Mesothelial cell of epicardium (in vitro differentiated cells): ENCODE measurements around the gene ANO6. TPM values are rescaled to one million over a fixed set of nuclear protein-coding genes. Genes with fewer than 3 reads are reported as not detected.
"Not testable (repeated sequence)": the region's sequence is repeated elsewhere in the genome, so short reads cannot be mapped to it uniquely, and the experiment has no call there.

Source experiments
- DNase-seq, 2 experiments: peaks; one replicate each; pipeline ENCODE4 v3.0.0; 2021; ENCODE audit warnings: low spot score in 2 of 2; ENCODE audit not compliant: unreplicated experiment in 2 of 2
- H3K27ac Mint-ChIP-seq: 2 replicates; pipeline ENCODE4 v1.8.0; 2021; ENCODE audit warnings: mixed read lengths
- H3K27me3 Mint-ChIP-seq: 2 replicates; pipeline ENCODE4 v1.8.0; 2021; ENCODE audit warnings: low read depth, mixed read lengths
- H3K36me3 Mint-ChIP-seq: 2 replicates; pipeline ENCODE4 v1.8.0; 2021; ENCODE audit warnings: mixed read lengths
- H3K4me1 Mint-ChIP-seq: 2 replicates; pipeline ENCODE4 v1.8.0; 2021; ENCODE audit warnings: mixed read lengths
- H3K4me3 Mint-ChIP-seq: 2 replicates; pipeline ENCODE4 v1.8.0; 2021; ENCODE audit warnings: mild to moderate bottlenecking, moderate library complexity, mixed read lengths
- H3K9me3 Mint-ChIP-seq: 2 replicates; pipeline ENCODE4 v1.8.0; 2021; ENCODE audit warnings: mixed read lengths
- total RNA-seq: library from RNA; stranded (reverse); gene quantifications from 3 replicates; pipeline ENCODE4 v1.2.1, GENCODE V29; 2021
- TF ChIP-seq, protein P1 (sequence below): fragments of 200-600 bp; sonication (generic); IDR thresholded peaks from one replicate; pipeline ENCODE4 v1.5.0; 2021; ENCODE audit warnings: antibody characterized with exemption; ENCODE audit not compliant: unreplicated experiment

ANO6 gene
- total RNA-seq, 1 donor from 2014 or later: 41.1 TPM

DNA sequence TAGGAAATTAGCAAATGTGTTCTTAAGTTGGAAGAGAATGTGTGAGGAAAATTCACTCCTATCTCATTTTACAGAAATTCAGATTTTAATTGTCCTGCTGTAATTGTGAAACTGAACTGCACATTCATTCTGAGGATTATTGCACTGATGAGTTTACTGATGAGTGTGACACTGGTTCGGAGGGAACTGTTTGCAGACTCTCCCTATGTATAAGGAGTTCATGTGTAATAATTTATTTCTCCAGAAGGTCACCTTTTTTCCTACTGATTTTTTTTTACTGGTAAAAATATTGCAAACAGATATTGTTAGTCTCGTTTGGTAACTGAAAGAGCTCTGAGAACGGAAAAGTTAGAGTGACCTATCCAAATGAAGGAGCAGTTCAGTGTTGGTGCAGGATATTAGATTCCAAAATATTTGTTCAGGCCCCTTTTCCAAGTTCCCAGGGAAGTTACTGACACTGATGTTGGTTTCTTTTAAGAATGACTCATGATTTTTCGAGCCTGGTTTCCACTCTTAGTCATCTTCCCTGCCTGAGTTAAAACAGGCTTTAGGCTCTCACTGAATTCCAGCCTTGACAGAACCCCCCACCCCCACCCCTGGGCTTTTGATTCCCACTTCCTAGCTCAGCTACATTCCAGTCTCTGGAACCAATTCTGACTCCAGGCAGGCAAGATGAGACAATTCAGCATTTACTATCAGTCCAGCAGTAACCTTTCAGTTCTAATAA, 18.4 kb downstream of the ANO6 start:
- Mint-ChIP-seq H3K4me3 (no peak overlapping the region), H3K27ac (peak overlapping the region; percentile 94), H3K9me3 (peaks cover 6% of the 10 kb centered on the region), H3K27me3 (no peaks in the 10 kb centered on the region), H3K4me1 (peaks cover 46% of the 10 kb centered on the region), H3K36me3 (peaks cover 9% of the 10 kb centered on the region)
- TF ChIP-seq, protein P1, sequence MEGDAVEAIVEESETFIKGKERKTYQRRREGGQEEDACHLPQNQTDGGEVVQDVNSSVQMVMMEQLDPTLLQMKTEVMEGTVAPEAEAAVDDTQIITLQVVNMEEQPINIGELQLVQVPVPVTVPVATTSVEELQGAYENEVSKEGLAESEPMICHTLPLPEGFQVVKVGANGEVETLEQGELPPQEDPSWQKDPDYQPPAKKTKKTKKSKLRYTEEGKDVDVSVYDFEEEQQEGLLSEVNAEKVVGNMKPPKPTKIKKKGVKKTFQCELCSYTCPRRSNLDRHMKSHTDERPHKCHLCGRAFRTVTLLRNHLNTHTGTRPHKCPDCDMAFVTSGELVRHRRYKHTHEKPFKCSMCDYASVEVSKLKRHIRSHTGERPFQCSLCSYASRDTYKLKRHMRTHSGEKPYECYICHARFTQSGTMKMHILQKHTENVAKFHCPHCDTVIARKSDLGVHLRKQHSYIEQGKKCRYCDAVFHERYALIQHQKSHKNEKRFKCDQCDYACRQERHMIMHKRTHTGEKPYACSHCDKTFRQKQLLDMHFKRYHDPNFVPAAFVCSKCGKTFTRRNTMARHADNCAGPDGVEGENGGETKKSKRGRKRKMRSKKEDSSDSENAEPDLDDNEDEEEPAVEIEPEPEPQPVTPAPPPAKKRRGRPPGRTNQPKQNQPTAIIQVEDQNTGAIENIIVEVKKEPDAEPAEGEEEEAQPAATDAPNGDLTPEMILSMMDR: no peak
- no peak for DNase-seq

DNA sequence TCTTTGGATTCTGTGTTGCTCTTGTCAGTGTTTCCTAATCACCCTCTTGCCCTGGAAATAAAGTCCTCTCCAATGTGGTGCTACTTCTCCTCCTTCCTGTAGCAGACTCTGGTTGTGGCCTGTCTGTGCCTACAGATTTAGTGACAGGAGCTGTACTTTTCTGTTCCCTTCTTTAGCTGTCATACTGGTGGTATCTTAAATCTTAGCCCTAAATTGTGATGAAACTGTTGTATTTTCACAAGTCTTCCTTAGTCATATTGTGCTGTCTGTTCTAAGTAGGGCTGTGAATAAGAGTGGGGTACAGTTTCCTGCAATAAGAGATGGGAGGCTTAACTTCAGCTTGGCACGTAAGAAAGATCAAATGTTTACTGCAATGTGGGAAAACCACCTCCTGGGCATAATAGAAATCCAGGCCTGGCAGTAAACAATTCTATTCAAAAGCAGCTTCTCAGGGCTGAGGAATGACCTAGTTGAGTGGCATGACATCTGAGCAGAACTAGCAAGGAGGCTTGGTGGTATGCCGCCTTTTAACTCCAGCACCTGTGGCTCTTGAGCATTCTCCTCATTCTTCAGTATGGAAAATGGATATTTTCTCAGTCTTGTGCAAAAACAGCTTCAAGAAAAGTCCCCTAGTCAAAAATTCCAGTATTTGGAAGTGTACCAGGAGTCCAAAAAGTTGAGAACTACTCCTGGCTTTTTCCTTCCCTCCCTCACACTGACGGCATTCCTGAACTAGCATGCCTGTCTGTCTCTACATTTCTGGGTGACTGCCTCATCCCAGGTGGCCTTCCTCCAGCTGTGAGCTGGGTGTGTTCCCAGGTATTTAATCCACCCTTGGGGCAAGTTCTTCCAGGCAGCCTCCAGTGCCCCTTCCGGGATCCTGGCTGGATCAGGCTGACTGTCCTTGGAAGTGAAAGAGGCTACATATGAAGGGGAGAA, 19.5 kb downstream of the ANO6 start:
- Mint-ChIP-seq H3K27me3 (no peaks in the 10 kb centered on the region), H3K9me3 (peaks cover 7% of the 10 kb centered on the region), H3K4me1 (peaks cover 46% of the 10 kb centered on the region), H3K27ac (peak overlapping the region; percentile 94), H3K36me3 (peaks cover 9% of the 10 kb centered on the region), H3K4me3 (no peak overlapping the region)
- TF ChIP-seq, protein P1: no peak
- DNase-seq: no peak

DNA sequence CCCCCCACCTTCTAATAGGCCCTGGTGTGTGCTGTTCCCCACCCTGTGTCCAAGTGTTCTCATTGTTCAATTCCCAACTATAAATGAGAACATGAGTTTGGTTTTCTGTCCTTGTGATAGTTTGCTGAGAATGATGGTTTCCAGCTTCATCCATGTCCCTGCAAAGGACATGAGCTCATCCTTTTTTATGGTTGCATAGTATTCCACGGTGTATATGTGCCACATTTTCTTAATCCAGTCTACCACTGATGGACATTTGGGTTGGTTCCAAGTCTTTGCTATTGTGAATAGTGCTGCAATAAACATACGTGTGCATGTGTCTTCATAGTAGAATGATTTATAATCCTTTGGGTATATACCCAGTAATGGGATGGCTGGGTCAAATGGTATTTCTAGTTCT, 20.5 kb downstream of the ANO6 start:
- not testable (repeated sequence) for H3K27ac Mint-ChIP-seq, H3K27me3 Mint-ChIP-seq, H3K4me3 Mint-ChIP-seq, DNase-seq
- Mint-ChIP-seq H3K9me3 (peaks cover 14% of the 10 kb centered on the region), H3K4me1 (peaks cover 46% of the 10 kb centered on the region), H3K36me3 (peaks cover 12% of the 10 kb centered on the region)

DNA sequence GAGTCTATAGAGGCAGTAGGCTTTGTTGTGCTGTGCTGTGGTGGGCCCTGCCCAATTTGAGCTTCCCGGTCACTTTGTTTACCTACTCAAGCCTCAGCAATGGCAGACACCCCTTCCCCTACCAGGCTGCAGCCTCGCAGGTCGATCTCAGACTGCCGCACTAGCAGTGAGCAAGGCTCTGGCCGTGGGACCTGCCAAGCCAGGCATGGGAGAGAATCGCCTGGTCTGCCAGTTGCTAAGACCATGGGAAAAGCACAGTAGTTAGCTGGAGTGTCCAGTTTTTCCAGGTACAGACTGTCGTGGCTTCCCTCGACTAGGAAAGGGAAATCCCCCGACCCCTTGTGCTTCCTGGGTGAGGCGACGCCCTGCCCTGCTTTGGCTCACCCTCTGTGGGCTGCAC, 26.3 kb downstream of the ANO6 start:
- Mint-ChIP-seq H3K4me1 (peaks cover 2% of the 10 kb centered on the region), H3K27ac (no peak overlapping the region)

DNA sequence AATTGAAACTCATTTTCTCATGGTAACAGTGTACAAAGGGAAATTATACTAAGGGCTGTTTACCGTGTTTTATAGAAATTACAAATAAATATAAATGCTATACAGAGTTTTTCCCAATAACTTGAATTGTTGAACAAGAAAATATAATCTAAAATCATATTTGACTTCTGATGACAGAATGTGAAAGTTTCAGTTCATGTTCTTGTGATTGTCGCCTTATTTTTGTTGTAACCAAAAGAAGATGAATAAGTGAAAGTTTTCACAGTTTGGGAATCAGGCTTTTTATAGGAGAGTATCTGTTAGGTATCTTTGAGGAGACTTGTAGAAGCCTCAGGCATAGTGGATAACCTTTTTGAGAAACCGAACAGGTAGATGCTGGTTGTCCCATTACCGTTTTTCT, 28.1 kb downstream of the ANO6 start:
- H3K36me3 Mint-ChIP-seq: peaks cover 4% of the 10 kb centered on the region
- no peaks in the 10 kb centered on the region for H3K27me3 Mint-ChIP-seq
- H3K9me3 Mint-ChIP-seq: peaks cover 8% of the 10 kb centered on the region
- no peak for DNase-seq
- no peak overlapping the region for H3K27ac Mint-ChIP-seq
- H3K4me3 Mint-ChIP-seq: no peak overlapping the region
- TF ChIP-seq, protein P1: no peak
- H3K4me1 Mint-ChIP-seq: peaks cover 2% of the 10 kb centered on the region

More for the DNA sequence above, 26.3 kb downstream of the ANO6 start:
- no peak for DNase-seq
- TF ChIP-seq, protein P1: no peak
- Mint-ChIP-seq H3K9me3 (peaks cover 8% of the 10 kb centered on the region), H3K4me3 (no peak overlapping the region), H3K36me3 (peaks cover 6% of the 10 kb centered on the region), H3K27me3 (no peaks in the 10 kb centered on the region)
